HepG2 (cell line): Measurements from ENCODE around the gene IGF2BP3. TPM values are rescaled to one million over a fixed set of nuclear protein-coding genes. Genes with fewer than 3 reads are reported as not detected.

Experiments
- ASH2L ChIP-seq: fragments of 300-600, 200-600 bp; sonication (generic); IDR thresholded peaks from 2 replicates; pipeline ENCODE4 v1.7.0; 2017; ENCODE audit warnings: low read depth, mild to moderate bottlenecking, moderate library complexity, mixed read lengths, low read length; ENCODE audit not compliant: insufficient read length
- CBFB ChIP-seq: sonication (generic); formaldehyde crosslinking; IDR thresholded peaks from 2 replicates; pipeline ENCODE4 v1.4.0; 2020; ENCODE audit warnings: missing genetic modification reagents
- CEBPB ChIP-seq: IDR thresholded peaks from 2 replicates; pipeline ENCODE4 v1.6.1; 2011; ENCODE audit warnings: low read depth, low read length, improper control_type of control experiment, borderline replicate concordance
- ELF1 ChIP-seq: sonication (generic); formaldehyde crosslinking; IDR thresholded peaks from 2 replicates; pipeline ENCODE4 v1.4.0; 2020; ENCODE audit warnings: missing genetic modification reagents
- NCOA1 ChIP-seq: sonication (generic); formaldehyde crosslinking; IDR thresholded peaks from 2 replicates; pipeline ENCODE4 v1.9.0; 2021; ENCODE audit warnings: missing genetic modification reagents
- NFAT5 ChIP-seq: sonication (generic); formaldehyde crosslinking; IDR thresholded peaks from 2 replicates; pipeline ENCODE4 v1.4.0; 2020; ENCODE audit warnings: missing genetic modification reagents
- NR2F6 ChIP-seq, 2 experiments: IDR thresholded peaks; 2 replicates each; pipeline ENCODE4 v1.6.1; 2016; ENCODE audit warnings: antibody characterized with exemption in 1 of 2, mild to moderate bottlenecking in 1 of 2
- PLRG1 ChIP-seq: fragments of 450-650 bp; conservative IDR thresholded peaks from 2 replicates; pipeline ENCODE4 v1.6.1; 2016
- RFX3 ChIP-seq: IDR thresholded peaks from 2 replicates; pipeline ENCODE4 v1.6.1; 2016; ENCODE audit warnings: missing biosample characterization, missing genetic modification reagents
- SKI ChIP-seq: fragments of 450-650 bp; IDR thresholded peaks from one replicate; pipeline ENCODE4 v1.6.1; 2018; ENCODE audit warnings: mild to moderate bottlenecking; ENCODE audit not compliant: partially characterized antibody
- TBL1XR1 ChIP-seq: fragments of 150-350 bp; IDR thresholded peaks from 2 replicates; pipeline ENCODE4 v1.6.1; 2014; ENCODE audit warnings: borderline replicate concordance, low read length; ENCODE audit not compliant: partially characterized antibody
- YY1 ChIP-seq: IDR thresholded peaks from 2 replicates; pipeline ENCODE4 v1.6.1; 2011; ENCODE audit warnings: low read length, low read depth, moderate library complexity, mild to moderate bottlenecking; ENCODE audit not compliant: insufficient read depth, insufficient replicate concordance
- ZBTB10 ChIP-seq: sonication (generic); formaldehyde crosslinking; IDR thresholded peaks from 2 replicates; pipeline ENCODE4 v1.4.0; 2020; ENCODE audit warnings: missing genetic modification reagents, borderline replicate concordance
- ZNF563 ChIP-seq: sonication (generic); formaldehyde crosslinking; IDR thresholded peaks from 2 replicates; pipeline ENCODE4 v1.8.0; 2022; ENCODE audit warnings: mild to moderate bottlenecking, moderate library complexity, missing genetic modification reagents
- ZNF639 ChIP-seq: conservative IDR thresholded peaks from 2 replicates; pipeline ENCODE4 v1.6.1; 2018; ENCODE audit warnings: missing genetic modification reagents
- polyA plus RNA-seq, 8 experiments: library from polyadenylated mRNA; depleted of rRNA in 3 of 8; stranded (reverse) in 7 of 8; unstranded in 1 of 8; fragments of >200 nt; fragmentation: Illumina TruSeq in 4 of 8; extraction: Trizol in 4 of 8; gene quantifications; 2 replicates each; pipeline versions ENCODE4 v1.2.1 to v1.2.3, GENCODE V29; 2011 to 2016; ENCODE audit warnings: low read depth in 4 of 8, missing spikeins in 1 of 8, mixed read lengths in 1 of 8; ENCODE audit not compliant: insufficient read depth in 1 of 8
- total RNA-seq, 5 experiments: library from RNA; depleted of rRNA; stranded (reverse); fragments of >200 nt; fragmentation: Illumina TruSeq; extraction: Trizol; gene quantifications; 2 replicates each; pipeline ENCODE4 v1.2.3, GENCODE V29; 2016; ENCODE audit warnings: low read depth in 1 of 5
- TF ChIP-seq, protein P1 (sequence below): sonication (generic); formaldehyde crosslinking; IDR thresholded peaks from 2 replicates; pipeline ENCODE4 v1.8.0; 2022; ENCODE audit warnings: missing genetic modification reagents, low read depth, mild to moderate bottlenecking, borderline replicate concordance
- TF ChIP-seq, protein P2 (sequence below): sonication (generic); formaldehyde crosslinking; conservative IDR thresholded peaks from 2 replicates; pipeline ENCODE4 v1.8.1; 2023; ENCODE audit warnings: missing genetic modification reagents

IGF2BP3 gene
- total and polyA plus RNA-seq, 2 of the 13 experiments (the other 11 are each of a cell fraction or from before 2014, with no cell fraction given) = 37.7 to 39.5 TPM

DNA sequence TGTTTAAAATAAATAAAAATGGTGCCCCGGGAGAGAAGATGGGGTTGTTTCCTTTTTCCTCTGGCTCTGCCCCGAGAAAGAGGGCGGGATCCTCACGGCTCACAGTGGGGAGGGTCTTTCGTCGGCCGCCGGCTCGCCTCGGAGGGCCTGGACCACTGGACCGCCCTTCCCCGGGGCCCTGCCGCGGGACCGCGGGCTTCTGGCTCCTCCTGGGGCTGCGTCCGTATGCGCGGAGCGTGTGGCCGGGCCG is 3.5 kb upstream of the IGF2BP3 start (continued):
- TF ChIP-seq NR2F6 (IDR thresholded peaks at IDR 0.05) = no peak
- TF ChIP-seq NR2F6 (CRISPR knock-in tag; IDR thresholded peaks at IDR 0.05) = no peak
- no peak for TF ChIP-seq ELF1 (CRISPR knock-in tag)
- TF ChIP-seq, protein P1, sequence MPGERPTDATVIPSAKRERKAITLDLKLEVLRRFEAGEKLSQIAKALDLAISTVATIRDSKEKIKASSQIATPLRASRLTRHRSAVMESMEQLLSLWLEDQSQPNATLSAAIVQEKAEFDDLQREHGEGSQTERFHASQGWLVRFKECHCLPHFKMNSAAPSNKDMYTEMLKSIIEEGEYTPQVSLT (CRISPR knock-in tag) = 0 out of 2 replicates have a peak, but pooled peaks have one; percentile 43
- no peak for TF ChIP-seq CEBPB
- no peak for TF ChIP-seq ZNF639 (CRISPR knock-in tag)
- TF ChIP-seq, protein P2, sequence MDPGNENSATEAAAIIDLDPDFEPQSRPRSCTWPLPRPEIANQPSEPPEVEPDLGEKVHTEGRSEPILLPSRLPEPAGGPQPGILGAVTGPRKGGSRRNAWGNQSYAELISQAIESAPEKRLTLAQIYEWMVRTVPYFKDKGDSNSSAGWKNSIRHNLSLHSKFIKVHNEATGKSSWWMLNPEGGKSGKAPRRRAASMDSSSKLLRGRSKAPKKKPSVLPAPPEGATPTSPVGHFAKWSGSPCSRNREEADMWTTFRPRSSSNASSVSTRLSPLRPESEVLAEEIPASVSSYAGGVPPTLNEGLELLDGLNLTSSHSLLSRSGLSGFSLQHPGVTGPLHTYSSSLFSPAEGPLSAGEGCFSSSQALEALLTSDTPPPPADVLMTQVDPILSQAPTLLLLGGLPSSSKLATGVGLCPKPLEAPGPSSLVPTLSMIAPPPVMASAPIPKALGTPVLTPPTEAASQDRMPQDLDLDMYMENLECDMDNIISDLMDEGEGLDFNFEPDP = 0 out of 2 replicates have a peak, but pooled peaks have one; percentile 83
- TF ChIP-seq ZBTB10 = peak; percentile 58; the same call in 1 of the 2 replicates
- no peak for TF ChIP-seq YY1
- TF ChIP-seq NCOA1 (CRISPR knock-in tag) = peak; percentile 77; the same call in 1 of the 2 replicates
- no peak for TF ChIP-seq TBL1XR1
- TF ChIP-seq NFAT5 (CRISPR knock-in tag) = 0 out of 2 replicates have a peak, but pooled peaks have one; percentile 85
- peak; percentile 68; the same call in 1 of the 2 replicates for TF ChIP-seq ZNF563 (CRISPR knock-in tag)
- TF ChIP-seq ASH2L = no peak
- TF ChIP-seq SKI = no peak
- TF ChIP-seq CBFB = no peak
- no peak for TF ChIP-seq PLRG1
- TF ChIP-seq RFX3 = no peak
